ENCODE data around the gene GPS1.

DNA sequence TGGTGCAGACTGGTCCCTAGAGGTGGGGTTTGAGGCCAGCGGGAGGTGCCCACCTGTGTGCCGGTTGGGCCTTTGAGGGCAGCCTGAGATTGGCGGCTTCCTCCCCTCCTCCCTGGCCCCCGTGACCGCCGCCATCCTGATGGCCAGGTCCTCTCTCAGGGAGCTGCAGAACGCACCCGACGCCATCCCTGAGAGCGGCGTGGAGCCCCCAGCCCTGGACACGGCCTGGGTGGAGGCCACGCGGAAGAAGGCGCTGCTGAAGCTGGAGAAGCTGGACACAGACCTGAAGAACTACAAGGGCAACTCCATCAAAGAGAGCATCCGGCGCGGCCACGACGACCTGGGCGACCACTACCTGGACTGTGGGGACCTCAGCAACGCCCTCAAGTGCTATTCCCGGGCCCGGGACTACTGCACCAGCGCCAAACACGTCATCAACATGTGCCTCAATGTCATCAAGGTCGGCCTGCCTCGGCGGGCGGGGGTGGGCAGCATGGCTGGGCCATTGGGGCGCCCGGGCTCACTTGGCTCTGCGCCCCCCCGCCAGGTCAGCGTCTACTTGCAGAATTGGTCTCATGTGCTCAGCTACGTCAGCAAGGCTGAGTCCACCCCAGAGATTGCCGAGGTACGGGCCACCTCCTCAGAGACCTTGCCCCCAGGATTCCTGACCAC is 2.8 kb downstream of the GPS1 start:
- TF ChIP-seq, protein P1, sequence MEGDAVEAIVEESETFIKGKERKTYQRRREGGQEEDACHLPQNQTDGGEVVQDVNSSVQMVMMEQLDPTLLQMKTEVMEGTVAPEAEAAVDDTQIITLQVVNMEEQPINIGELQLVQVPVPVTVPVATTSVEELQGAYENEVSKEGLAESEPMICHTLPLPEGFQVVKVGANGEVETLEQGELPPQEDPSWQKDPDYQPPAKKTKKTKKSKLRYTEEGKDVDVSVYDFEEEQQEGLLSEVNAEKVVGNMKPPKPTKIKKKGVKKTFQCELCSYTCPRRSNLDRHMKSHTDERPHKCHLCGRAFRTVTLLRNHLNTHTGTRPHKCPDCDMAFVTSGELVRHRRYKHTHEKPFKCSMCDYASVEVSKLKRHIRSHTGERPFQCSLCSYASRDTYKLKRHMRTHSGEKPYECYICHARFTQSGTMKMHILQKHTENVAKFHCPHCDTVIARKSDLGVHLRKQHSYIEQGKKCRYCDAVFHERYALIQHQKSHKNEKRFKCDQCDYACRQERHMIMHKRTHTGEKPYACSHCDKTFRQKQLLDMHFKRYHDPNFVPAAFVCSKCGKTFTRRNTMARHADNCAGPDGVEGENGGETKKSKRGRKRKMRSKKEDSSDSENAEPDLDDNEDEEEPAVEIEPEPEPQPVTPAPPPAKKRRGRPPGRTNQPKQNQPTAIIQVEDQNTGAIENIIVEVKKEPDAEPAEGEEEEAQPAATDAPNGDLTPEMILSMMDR (IDR thresholded peaks at IDR 0.05): no peak
- no peak for TF ChIP-seq POLR2A (IDR thresholded peaks at IDR 0.05)
